ENCODE data around the gene C10orf143.
"Not testable (repeated sequence)": the region's sequence is repeated elsewhere in the genome, so short reads cannot be mapped to it uniquely, and the experiment has no call there.

The C10orf143 gene

DNA sequence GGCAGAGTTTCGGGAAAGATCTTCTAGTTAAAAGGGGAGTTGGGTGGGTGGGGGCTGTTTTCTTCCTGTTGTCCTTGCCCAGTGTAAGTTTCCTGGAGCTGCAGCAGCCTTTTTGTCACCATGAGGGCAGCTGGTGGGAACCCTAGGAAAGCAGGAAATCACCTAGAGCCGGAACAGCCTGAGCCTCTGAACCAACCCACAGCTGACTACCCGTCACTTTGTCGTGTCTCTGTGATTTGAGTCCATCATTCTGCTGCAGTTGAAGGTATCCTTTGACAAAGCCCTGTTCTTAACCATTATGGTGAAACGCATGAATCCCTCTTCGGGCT lies 1.2 kb upstream of the C10orf143 start:
- DNase-seq (ENCODE audit: low read depth in 2 of 2) = no peak

DNA sequence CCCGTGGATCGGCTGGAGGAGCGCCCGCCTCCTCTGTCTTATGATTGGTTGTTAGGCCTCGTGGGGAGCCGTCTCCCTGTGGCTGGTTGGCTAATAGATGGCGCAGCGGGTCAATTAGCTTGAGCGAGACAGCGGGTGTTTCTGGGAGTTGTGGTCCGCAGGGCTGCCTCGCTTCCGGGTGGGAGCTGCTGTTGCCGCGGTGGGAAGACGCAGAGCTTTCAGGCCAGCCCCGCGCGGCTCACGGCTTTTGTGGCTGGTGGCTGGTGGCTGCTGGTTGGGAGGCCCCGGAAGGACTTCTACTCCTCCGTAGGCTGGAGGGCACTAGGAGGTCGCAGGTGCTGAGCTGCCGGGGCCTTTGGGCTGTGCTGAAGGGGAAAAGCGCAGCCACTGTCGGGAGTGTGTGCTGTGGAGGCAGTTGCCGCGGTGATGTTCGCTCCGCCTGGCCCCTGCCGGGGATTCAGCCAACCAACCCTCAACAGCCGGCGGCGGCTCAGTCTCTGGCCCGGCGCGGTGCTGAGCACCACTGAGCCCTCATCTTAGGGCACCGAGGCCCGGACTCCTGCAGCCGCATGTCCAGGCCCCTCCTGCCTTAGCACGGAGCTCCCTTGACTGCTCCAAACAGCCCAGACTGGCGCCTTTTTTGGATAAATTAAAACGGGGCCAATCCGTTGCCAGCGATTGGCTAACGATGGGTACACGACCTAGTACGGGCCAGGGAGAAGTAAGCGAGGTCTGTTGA lies 652 bp upstream of the C10orf143 start:
- DNase-seq (ENCODE audit: low read depth in 2 of 2) = peak; percentile 89 to 93

DNA sequence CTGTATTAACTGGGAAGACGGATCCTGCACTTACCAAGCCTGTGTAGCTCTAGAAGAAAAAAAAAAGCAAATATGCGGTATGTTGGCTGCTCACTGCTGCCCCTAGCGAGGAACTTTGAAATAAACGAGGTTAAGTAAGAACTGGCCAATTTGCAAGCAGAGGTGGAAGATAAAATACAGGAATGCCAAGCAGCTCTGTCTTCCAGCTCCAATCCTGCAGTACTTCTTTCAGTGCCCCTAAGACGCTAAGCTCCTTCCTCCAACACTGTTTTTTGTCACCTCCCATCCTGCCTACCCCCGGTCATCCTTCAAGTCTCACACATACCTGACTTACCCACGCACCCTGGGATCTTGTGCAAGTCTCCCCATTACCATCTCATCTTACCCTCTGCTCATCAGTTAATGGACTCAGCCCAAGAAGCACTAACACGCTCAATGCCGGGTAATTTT lies 809 bp downstream of the C10orf143 start:
- peak; percentile 17 to 50 for DNase-seq (ENCODE audit: low read depth in 2 of 2)

DNA sequence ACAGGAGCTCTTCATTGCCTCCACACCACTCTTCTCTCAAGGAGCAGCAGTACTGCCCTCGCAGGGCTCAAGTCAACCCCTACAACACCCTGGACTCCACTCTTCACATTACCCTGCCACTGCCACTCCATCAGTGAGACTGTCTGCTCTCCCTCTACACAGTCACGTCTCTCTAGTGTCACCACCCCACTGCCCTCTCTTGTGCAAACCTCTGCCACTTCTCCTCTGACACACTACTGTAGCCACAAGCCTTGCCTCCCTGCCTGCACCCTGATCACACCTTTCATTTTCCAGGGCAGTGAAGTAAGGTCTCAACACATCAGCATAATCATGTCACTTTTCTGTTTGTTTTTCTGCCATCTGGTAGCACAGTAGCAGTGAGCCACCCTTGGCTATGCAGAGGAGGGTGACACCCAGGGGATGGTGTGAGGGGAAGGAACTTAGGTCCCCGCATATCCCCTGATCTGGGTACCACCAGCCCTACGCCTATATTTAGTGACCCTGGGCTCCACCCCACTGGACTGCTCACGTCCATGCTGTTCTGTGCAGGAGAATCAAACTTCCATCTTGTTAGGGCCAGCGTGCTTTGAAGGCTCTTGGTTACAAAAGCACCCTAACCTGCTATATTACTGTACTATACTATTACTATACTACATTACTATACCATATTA lies 1.6 kb downstream of the C10orf143 start:
- no peak for DNase-seq (ENCODE audit: low read depth in 2 of 2)

DNA sequence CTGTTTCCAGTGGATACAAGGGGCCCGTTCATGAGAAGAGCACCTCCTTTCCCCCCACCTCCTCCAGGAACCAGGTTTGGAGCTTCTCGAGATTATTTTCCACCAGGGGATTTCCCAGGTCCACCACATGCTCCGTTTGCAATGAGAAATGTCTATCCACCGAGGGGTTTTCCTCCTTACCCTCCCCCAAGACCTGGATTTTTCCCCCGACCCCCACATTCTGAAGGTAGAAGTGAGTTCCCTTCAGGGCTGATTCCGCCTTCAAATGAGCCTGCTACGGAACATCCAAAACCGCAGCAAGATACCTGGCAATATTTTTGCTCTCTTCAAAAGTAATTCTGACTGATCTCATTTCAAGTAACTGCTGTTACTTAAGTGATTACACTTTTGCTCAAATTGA lies 2.5 kb downstream of the C10orf143 start:
- not testable (repeated sequence) for DNase-seq (ENCODE audit: low read depth in 2 of 2)

DNA sequence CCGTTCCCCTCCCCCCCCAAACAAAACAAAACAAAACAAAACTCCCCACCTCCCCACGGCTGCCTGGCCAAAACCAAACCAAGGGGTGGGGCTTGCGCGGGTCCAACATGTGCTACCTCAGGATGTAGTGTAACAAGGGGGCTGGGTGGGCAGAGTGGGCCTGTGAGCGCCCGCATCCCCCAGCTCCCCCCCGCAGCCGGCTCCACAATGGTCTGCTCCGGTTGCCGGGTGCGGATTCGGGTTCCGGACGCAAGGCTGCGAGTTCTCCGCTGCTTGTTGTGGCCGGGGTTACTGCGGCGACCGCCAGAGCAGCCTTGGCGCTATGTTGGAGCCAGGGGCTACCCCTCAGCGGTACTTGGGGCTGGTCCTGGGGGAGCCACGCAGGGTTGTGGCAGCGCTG lies 4.9 kb downstream of the C10orf143 start:
- no peak for DNase-seq (ENCODE audit: low read depth in 2 of 2)

DNA sequence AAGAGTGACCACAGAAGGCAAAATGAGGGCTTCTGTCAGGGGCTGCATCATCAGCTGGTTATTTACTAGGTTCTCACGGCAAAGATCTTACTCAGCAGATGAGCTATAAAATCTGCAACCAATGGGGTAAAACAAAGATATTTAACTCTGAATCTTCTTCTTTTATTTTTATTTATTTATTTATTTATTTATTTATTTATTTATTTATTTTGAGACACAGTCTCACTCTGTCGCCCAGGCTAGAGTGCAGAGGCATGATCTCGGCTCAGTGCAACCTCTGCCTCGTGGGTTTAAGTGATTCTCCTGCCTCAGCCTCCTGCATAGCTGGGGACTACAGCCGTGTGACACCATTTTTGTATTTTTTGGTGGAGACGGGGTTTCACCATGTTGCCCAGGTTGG lies 11.3 kb downstream of the C10orf143 start:
- no peak for DNase-seq (ENCODE audit: low read depth in 2 of 2)

DNA sequence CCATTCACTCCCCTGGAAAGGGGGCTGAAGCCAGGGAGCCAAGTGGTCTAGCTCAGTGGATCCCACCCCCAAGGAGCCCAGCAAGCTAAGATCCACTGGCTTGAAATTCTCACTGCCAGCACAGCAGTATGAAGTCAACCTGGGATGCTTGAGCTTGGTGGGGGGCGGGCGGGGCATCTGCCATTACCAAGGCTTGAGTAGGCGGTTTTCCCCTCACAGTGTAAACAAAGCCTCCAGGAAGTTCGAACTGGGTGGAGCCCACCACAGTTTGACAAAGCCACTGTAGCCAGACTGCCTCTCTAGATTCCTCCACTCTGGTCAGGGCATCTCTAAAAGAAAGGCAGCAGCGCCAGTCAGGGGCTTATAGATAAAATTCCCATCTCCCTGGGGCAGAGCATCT lies 20.1 kb downstream of the C10orf143 start:
- DNase-seq (ENCODE audit: low read depth in 2 of 2) = not testable (repeated sequence)

DNA sequence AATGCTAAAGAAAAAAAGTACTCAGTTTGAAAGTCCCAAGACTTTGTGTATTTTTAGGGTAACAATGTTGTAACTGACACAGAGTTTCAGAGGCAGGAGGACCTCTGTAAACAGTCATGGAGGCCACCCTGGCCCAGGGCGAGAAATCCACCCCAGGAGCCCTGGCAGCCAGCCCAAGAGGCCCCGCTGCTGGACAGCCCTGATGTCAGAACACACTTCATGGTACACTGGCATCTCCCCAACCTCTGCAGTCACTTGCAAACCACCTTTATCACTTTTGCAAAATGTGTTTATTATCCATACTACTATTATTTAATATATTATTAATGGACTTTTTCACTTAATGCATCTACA lies 30.2 kb downstream of the C10orf143 start:
- no peak for DNase-seq (ENCODE audit: low read depth in 2 of 2)

DNA sequence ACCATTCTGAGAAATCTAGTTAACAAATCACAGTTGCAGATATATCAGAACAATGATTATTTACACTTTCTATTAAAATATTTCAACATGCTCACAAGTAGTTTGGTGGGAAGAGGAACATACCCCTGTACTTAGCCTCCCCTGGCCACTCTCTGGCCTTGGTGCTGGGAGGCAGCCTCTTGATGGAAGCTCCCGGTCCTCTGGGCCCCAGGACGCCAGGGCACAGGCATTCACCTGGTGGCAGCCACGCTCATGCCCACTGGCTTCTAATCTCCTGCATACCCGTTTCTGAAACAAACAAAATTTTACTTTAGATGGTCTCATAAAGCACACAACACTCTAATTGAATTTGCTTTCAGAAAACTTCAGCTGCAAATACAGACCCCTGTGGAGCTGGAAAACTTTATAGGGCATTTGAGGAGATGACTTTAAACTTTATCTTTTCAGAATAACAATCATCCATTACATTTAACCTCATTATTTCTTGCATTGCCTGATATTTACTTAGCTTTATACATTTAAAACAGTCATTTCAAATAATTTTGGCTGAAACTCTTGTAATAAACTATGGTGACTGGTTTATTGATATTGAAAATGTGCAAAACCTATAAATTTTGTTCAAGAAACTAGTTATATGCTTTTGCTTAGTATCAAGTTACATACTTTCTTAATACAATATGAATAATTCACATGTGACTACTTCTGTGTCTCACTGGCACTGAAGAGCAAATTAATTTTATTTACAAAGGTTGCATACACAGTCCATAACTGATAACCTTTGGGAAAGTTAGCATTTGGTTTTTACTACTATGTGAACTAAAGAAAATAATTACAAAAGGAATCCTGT lies 30.8 kb downstream of the C10orf143 start:
- no peak for DNase-seq (ENCODE audit: low read depth in 2 of 2)

DNA sequence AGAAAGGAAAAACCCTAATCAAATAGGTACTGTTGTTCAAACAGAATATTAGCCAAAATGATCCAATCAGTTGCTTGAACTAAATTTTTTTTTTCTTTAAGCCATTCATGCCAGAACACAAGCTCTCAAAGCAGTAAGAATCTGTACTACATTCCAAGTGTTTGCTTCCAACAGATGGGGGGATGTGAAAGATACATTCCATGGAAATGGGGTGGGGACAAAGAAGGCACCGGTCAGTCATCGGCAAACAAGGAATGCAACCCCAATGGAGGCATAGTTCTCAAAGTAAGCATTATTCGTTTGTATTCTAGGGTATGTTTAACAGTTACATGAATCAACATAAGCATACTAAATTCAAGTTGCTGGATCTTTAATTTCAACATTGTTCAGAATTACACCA lies 32.5 kb downstream of the C10orf143 start:
- no peak for DNase-seq (ENCODE audit: low read depth in 2 of 2)

DNA sequence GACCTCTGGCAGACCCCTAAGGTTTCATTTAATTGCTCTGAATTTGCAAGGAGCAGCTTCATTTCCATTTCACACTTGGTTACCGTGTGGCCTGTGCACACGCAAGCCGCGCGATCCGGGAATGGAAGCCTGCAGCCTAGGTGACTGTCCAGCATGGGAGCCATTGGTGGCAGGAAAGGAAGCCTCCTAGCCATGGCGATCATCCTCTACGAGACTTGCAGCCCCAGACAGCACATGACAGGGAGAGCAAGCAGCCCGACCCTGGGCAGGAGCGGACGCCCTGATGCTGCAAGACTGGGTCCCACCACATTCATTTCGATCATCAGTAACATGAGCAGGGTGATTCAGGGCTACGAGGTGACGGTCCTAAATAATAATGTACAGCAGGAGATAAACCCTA lies 33.9 kb downstream of the C10orf143 start:
- no peak for DNase-seq (ENCODE audit: low read depth in 2 of 2)

DNA sequence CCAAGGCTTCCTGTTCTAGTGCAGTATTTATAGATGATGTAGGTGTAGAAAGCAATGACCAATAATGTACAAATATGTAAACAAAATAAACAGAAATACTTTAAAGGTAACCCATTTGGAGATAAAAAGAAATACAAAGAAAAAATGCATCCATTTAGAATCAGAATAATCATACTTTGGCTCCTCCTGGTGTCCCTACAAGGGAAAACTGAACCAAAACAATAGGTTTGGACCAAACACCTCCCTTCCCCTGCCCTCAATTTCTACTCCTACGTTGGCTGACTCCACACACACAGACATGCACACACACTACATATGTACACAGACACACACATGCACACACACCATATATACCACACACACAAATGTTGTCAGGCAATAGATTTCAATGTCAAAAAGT lies 36.0 kb downstream of the C10orf143 start:
- no peak for DNase-seq (ENCODE audit: low read depth in 2 of 2)

DNA sequence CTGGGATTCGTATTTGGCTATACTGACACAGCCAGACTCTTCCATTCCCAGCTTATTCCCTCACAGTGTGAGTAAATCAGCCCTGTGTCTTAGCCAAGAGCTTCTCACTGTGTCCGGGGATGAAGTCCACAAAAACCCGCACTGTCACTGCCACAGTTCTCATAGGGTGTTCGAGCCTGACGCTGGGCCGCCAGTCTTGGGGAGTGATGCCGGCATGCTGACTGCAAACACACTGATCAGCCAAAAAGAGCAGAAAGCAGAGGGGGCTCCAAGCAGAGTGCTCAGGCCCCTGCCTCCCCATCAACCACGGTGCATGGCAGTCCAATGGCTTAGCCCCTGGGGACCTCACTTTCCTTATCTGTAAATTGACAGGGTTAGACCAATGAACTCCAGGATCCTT lies 36.7 kb downstream of the C10orf143 start:
- DNase-seq (ENCODE audit: low read depth in 2 of 2) = no peak

DNA sequence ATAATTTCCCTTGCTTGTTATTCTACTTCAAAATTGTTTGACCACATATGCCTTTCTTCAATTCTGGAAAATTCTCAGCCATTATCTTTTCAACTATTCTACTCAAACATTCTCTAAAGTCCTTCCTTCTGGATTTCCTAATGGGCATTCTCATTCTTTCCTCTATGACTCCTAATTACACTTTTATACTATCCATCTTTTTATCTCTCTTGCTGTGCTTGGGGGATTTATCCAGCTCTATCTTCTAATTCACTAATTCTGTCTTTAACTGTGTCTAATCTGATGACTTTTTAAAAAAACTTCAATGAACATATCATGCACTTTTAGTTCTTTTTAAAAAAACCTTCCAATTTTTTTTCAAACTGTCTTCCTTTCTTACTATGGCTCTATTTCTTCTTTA lies 38.4 kb downstream of the C10orf143 start:
- DNase-seq (ENCODE audit: low read depth in 2 of 2) = no peak

DNA sequence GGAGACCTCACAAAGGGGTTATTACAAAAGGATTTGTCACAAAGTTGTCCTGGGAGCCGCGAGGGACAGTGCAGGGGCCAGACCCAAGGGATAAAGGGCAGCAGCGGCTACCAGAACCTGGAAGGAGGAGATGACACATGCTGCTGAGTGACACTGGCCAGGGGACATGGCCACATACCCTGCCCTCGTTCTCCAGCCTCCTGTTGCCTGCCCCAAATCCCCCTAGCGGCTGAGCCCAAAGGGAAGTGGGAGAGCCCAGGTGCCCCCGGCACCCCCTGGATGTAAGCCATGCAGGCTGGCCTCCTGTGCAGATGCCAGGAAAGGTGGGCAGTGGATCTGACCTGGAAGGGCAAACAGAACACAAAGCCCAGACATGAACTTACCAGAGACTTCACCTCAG lies 42.7 kb downstream of the C10orf143 start:
- no peak for DNase-seq (ENCODE audit: low read depth in 2 of 2)

DNA sequence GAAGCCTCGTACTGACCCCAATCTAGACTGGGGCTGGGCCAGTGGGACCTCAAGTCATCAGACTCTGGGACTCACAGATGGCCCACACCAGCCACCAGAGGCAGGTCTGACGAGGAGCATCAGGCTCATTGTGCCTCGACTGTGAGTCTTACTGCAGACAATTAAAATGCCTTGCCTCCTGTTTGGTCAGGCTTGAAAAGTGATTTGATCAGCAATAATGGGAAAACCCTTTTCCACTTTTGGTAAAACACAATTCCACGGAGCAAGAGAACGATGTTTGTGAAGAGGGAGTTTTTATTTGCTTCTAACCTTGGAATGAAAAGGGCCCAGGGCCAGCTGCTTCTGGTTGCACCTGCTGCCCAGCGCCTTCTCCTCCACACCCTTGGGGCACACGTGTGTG lies 43.9 kb downstream of the C10orf143 start:
- no peak for DNase-seq (ENCODE audit: low read depth in 2 of 2)

DNA sequence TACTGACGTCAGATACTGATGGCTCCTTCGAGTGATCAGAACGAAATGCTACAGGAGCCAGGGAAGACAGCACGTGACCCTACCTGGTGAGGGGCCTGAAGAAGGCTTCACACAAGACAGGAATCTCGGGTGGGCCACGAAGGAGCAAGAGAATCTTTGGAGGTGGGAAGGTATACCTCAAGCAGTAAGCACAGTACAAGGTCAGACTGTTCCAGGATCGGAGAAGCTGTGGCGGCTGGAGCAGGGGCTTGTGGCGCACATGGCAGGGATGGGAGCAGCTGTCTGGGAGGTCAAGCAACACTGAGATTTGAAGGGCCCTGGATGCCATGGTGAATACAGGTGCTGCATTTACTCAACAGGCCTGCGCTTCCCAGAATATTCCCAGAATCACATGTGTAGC lies 45.4 kb downstream of the C10orf143 start:
- DNase-seq (ENCODE audit: low read depth in 2 of 2) = no peak

DNA sequence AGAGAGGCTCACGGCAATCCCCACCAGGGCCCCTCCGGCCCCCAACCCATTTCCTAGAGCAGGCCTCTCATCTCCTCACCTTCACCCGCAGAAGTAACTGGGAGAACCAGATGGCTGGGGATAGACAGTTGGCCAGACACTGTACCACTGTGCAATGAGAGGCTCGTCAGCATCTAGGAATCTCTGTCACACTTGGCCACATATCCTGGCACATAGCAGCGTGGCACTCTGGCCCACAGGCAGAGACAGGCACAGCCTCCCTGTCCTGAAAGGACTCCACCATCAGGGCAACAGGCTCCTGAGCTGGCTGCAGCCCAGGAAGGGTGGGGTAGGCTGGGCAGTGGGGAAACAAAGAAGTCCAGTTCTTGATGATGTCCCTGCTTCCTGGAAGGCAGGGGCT lies 45.8 kb downstream of the C10orf143 start:
- no peak for DNase-seq (ENCODE audit: low read depth in 2 of 2)

DNA sequence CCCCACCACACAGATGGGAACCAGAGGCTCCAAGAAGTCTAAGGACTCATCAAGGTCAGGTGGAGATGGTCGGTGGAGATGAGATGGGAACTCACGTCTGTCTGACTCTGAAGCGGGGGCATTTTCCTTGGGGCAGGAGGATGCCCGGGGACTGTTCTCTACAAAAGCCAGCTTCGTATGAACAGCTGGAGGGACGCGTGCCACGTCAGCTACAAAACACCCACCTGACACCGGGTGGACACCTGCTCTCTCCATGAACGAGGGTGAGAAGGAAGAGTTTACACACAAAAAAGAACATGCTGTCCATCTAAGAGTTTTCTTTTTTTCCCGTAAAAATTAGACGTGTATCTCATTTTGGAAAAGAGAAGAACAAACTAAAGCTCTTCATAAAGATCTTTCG lies 47.7 kb downstream of the C10orf143 start:
- DNase-seq (ENCODE audit: low read depth in 2 of 2) = no peak

DNA sequence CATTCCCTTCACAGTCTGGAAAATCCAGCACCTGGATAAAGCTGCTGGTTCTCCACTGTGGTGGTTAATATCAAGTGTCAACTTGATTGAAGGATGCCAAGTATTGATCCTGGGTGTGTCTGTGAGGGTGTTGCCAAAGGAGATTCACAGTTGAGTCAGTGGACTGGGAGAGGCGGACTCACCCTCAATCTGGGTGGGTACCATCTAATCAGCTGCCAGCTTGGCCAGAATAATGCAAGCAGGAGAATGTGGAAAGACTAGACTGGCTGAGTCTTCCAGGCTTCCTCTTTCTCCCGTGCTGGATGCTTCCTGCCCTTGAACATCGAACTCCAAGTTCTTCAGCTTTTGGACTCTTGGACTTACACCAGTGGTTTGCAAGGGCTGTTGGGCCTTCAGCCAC lies 48.4 kb downstream of the C10orf143 start:
- no peak for DNase-seq (ENCODE audit: low read depth in 2 of 2)

DNA sequence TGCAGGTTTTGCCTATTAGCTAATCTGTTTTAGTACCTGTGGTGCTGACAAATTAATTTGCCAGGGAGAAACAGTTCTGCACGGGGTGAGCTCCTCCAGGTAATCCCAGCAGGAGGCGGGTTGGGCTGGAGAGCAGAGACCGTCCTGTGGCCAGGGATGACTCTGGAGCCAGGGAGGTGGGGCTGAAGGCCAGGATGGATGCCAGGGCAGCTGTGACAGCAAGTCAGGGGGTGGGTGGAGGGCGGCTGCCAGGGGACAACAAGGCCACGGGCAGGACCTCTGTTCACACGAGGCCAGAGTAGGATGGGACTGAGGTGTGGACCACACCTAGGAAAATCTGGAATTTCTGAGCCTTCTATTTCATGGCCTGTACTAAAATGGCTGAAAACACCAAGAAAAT lies 48.9 kb downstream of the C10orf143 start:
- DNase-seq (ENCODE audit: low read depth in 2 of 2) = no peak

DNA sequence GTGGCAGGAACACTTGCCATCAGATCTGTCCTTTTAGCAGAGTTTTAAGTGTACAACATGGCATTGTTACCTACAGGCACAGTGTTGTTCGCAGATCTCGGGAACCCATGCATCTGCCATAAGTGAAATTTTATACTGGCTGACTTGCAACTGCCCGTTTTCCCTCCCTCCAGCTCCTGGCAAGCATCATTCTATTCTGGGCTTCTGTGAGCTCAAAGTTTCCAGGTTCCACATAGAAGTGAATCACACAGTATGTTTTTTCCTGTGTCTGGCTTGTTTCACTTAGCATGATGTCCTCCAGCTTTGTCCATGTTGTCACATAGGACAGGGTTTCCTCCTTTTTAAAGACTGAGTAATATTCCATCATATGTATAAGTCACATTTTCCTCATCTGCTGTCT lies 56.6 kb downstream of the C10orf143 start:
- DNase-seq (ENCODE audit: low read depth in 2 of 2) = no peak

All from stimulated activated CD4-positive, alpha-beta T cell treated with anti-CD3 and anti-CD28 coated beads, Interleukin-15, amount 100 ng/mL, for 48 hours (primary cell).